ENCODE measurements around the gene EPB41L4B. TPM values are rescaled to one million over a fixed set of nuclear protein-coding genes. Genes with fewer than 3 reads are reported as not detected.

EPB41L4B gene
- total and polyA plus RNA-seq, 2 of the 4 experiments (the other 2 are of a cell fraction) = 0.36 to 0.54 TPM

- no peak overlapping the region for H3K4me2 ChIP-seq (ENCODE audit: low read depth, low read length)
- ATAC-seq (ENCODE audit: low read depth) (no peak), DNase-seq (no peak)
- H2BK120ac ChIP-seq (ENCODE audit: low read depth, low read length) = no peak overlapping the region
- no peak overlapping the region for H4K91ac ChIP-seq (ENCODE audit: insufficient read depth, low read depth, low read length)
- no peak overlapping the region for H2BK5ac ChIP-seq (ENCODE audit: low read depth, low read length, poor library complexity, severe bottlenecking)
- intact Hi-C loops (cut with micrococcal nuclease) (no loop called here), in situ Hi-C loops (cut with MboI; ENCODE audit: low sequenced_read_pairs) (no loop called here), dilution Hi-C loops (cut with HindIII; ENCODE audit: low sequenced_read_pairs, unreplicated experiment) (no loop called here)
- peaks cover 7% of the 10 kb centered on the region for H3K9me3 ChIP-seq (ENCODE audit: control insufficient read depth, insufficient read depth, low read length)
- H3K23ac ChIP-seq (ENCODE audit: low read depth, low read length) = no peak overlapping the region
- no peak overlapping the region for H3K27ac ChIP-seq (ENCODE audit: insufficient read depth, low read length)
- H3K18ac ChIP-seq (ENCODE audit: low read depth, low read length) = no peak overlapping the region
- ChIA-PET CTCF (no interaction called here), POLR2A (ENCODE audit: unreplicated experiment) (no interaction called here)
- no peak overlapping the region for H3K4ac ChIP-seq (ENCODE audit: low read depth, low read length)
- H4K20me1 ChIP-seq (ENCODE audit: insufficient read depth, low read length) = no peaks in the 10 kb centered on the region
- H3K36me3 ChIP-seq (ENCODE audit: control insufficient read depth, insufficient read depth, low read length) = no peaks in the 10 kb centered on the region
- no peaks in the 10 kb centered on the region for H3K79me1 ChIP-seq (ENCODE audit: low read depth in 1 of 2, low read length in 2 of 2)
- H2BK20ac ChIP-seq (ENCODE audit: low read depth, low read length) = no peak overlapping the region
- no peak overlapping the region for H4K5ac ChIP-seq (ENCODE audit: low read depth, low read length)
- H3K27me3 ChIP-seq (ENCODE audit: control insufficient read depth, insufficient read depth, low read length) = peaks cover 6% of the 10 kb centered on the region
- no peak overlapping the region for H4K8ac ChIP-seq (ENCODE audit: low read depth in 2 of 2, low read length in 2 of 2)
- H3K14ac ChIP-seq (replicated peaks; ENCODE audit: low read depth, low read length) = no peak overlapping the region
- no CpG with 5 or more reads among the region's 8 CpGs for WGBS, 2 experiments (ENCODE audit: extremely low coverage in 2 of 2, insufficient read length in 1 of 2)
- no peaks in the 10 kb centered on the region for H3K4me1 ChIP-seq (ENCODE audit: control insufficient read depth, insufficient read depth, low read length)
- H2AK9ac ChIP-seq (replicated peaks; ENCODE audit: low read depth, low read length, poor library complexity) = no peak overlapping the region
- no peak overlapping the region for H2AFZ ChIP-seq (replicated peaks; ENCODE audit: low read length, poor library complexity)
- no peak overlapping the region for H3K9ac ChIP-seq (ENCODE audit: low read depth, low read length)
- H2BK15ac ChIP-seq (ENCODE audit: low read depth, low read length) = no peak overlapping the region
- BruUV-seq (replicated peaks) = no TSS peak
- no peak overlapping the region for H3K56ac ChIP-seq (ENCODE audit: extremely low read depth, insufficient read depth, low read length)
- H3K4me3 ChIP-seq (ENCODE audit: insufficient read depth, low read depth, low read length) = no peak overlapping the region
- no peak for TF ChIP-seq POLR2A (IDR thresholded peaks at IDR 0.05; ENCODE audit: low read depth, low read length)
- no peak for TF ChIP-seq RAD21 (IDR thresholded peaks at IDR 0.05; ENCODE audit: low read length)
- no peak for TF ChIP-seq ELK1 (IDR thresholded peaks at IDR 0.05; ENCODE audit: borderline replicate concordance, low read depth, low read length)
- TF ChIP-seq MAZ (IDR thresholded peaks at IDR 0.05; ENCODE audit: borderline replicate concordance, low read depth, low read length) = no peak
- no peak for TF ChIP-seq BHLHE40 (IDR thresholded peaks at IDR 0.05; ENCODE audit: low read depth, low read length)
- TF ChIP-seq RCOR1 (IDR thresholded peaks at IDR 0.05; ENCODE audit: insufficient replicate concordance, low read length) = no peak
- no peak for TF ChIP-seq MAFK (IDR thresholded peaks at IDR 0.05; ENCODE audit: low read depth, low read length)
- no peak for TF ChIP-seq NFE2L2 (IDR thresholded peaks at IDR 0.05; ENCODE audit: low read depth, low read length)
- no peak for TF ChIP-seq USF2 (IDR thresholded peaks at IDR 0.05; ENCODE audit: low read depth, low read length)
- TF ChIP-seq CHD1 (IDR thresholded peaks at IDR 0.05; ENCODE audit: low read depth, low read length) = no peak
- no peak for TF ChIP-seq SMC3 (IDR thresholded peaks at IDR 0.05; ENCODE audit: low read depth, low read length)
- TF ChIP-seq CTCF (conservative IDR thresholded peaks at IDR 0.05; ENCODE audit: low read depth, low read length) = no peak
- TF ChIP-seq FOS (IDR thresholded peaks at IDR 0.05; ENCODE audit: low read depth, low read length) = no peak
- TF ChIP-seq CEBPB (IDR thresholded peaks at IDR 0.05; ENCODE audit: low read depth, low read length) = no peak
- no peak for TF ChIP-seq MXI1 (IDR thresholded peaks at IDR 0.05; ENCODE audit: borderline replicate concordance, low read depth, low read length)
- TF ChIP-seq RFX5 (IDR thresholded peaks at IDR 0.05; ENCODE audit: low read depth, low read length) = no peak
- H2AK5ac ChIP-seq (ENCODE audit: low read depth, low read length) = no peak overlapping the region
- no peaks in the 10 kb centered on the region for H3K9me1 ChIP-seq (ENCODE audit: insufficient read depth, low read length)
Measured at GRCh38 chr9:109156708-109157107, 164.2 kb downstream of the EPB41L4B start.

Measured in IMR-90 (cell line).